ENCODE results near the gene ANKZF1. TPM values are rescaled to one million over a fixed set of nuclear protein-coding genes. Genes with fewer than 3 reads are reported as not detected.

ANKZF1 gene
- total RNA-seq, 1 donor from 2014 or later: 27.7 TPM

Other genes with a start within 250 kb of the ANKZF1 start
- not detected for gene FEV, start 244.6 kb upstream of the ANKZF1 start, total RNA-seq
- gene CRYBA2, start 236.4 kb upstream of the ANKZF1 start, total RNA-seq: not detected
- not detected for gene CFAP65, start 188.3 kb upstream of the ANKZF1 start, total RNA-seq
- gene IHH, start 168.9 kb upstream of the ANKZF1 start, total RNA-seq: not detected
- gene NHEJ1, start 69.0 kb upstream of the ANKZF1 start, total RNA-seq: 15.1 TPM
- gene SLC23A3, start 59.8 kb upstream of the ANKZF1 start, total RNA-seq: 0.52 TPM
- gene CNPPD1, start 52.9 kb upstream of the ANKZF1 start, total RNA-seq: 27.1 TPM
- 35.5 TPM for gene RETREG2, start 51.5 kb upstream of the ANKZF1 start, total RNA-seq
- gene ZFAND2B, start 23.0 kb upstream of the ANKZF1 start, total RNA-seq: 11.5 TPM
- gene ABCB6, start 10.8 kb upstream of the ANKZF1 start, total RNA-seq: 25.6 TPM
- 16.7 TPM for gene ATG9A, start 170 bp upstream of the ANKZF1 start, total RNA-seq
- 13.0 TPM for gene GLB1L, start 15.6 kb downstream of the ANKZF1 start, total RNA-seq
- 6.3 TPM for gene STK16, start 15.7 kb downstream of the ANKZF1 start, total RNA-seq
- not detected for gene TUBA4B, start 23.4 kb downstream of the ANKZF1 start, total RNA-seq
- 30.8 TPM for gene TUBA4A, start 24.1 kb downstream of the ANKZF1 start, total RNA-seq
- gene DNAJB2, start 49.6 kb downstream of the ANKZF1 start, total RNA-seq: 49.6 TPM
- gene PTPRN, start 79.6 kb downstream of the ANKZF1 start, total RNA-seq: not detected
- not detected for gene RESP18, start 102.9 kb downstream of the ANKZF1 start, total RNA-seq
- 25.1 TPM for gene DNPEP, start 158.1 kb downstream of the ANKZF1 start, total RNA-seq
- gene DES, start 188.6 kb downstream of the ANKZF1 start, total RNA-seq: 3,588 TPM
- 95.5 TPM for gene SPEG, start 205.0 kb downstream of the ANKZF1 start, total RNA-seq